Mucosa of descending colon (tissue), 3 donors: ENCODE measurements around the gene CLMN. TPM values are rescaled to one million over a fixed set of nuclear protein-coding genes. Genes with fewer than 3 reads are reported as not detected.
A peak's percentile ranks its signal among the peaks of the same experiment; 100 is the strongest.

ENCODE experiments used
- ATAC-seq: fragments of 200-7000 bp; cut with Tn5 transposase; one replicate; pipeline ENCODE4 v1.9.1; 2020; ENCODE audit warnings: mild to moderate bottlenecking, moderate library complexity
- DNase-seq, 3 donors: peaks; one replicate each; pipeline ENCODE4 v3.0.0-alpha.2; 2020
- H3K36me3 ChIP-seq: fragments of 200-600 bp; one replicate; pipeline ENCODE4 v1.8.0; 2021; ENCODE audit warnings: low read depth, mild to moderate bottlenecking
- H3K4me1 ChIP-seq: fragments of 200-600 bp; one replicate; pipeline ENCODE4 v1.8.0; 2021; ENCODE audit warnings: low read depth, mild to moderate bottlenecking
- H3K4me3 ChIP-seq: fragments of 200-600 bp; one replicate; pipeline ENCODE4 v1.8.0; 2021; ENCODE audit warnings: mild to moderate bottlenecking
- H3K9me3 ChIP-seq: fragments of 200-600 bp; one replicate; pipeline ENCODE4 v1.8.0; 2021; ENCODE audit warnings: mild to moderate bottlenecking
- CTCF ChIP-seq: fragments of 200-600 bp; IDR thresholded peaks from one replicate; pipeline ENCODE4 v1.8.0; 2022; ENCODE audit warnings: antibody characterized with exemption, mild to moderate bottlenecking
- intact Hi-C, 2 donors: fragments of 100-400 bp; cut with DNase I in 1 of 2; cut with micrococcal nuclease in 1 of 2; formaldehyde crosslinking; loops; one replicate each; pipeline versions ENCODE4 v1.11.0 to v1.11.1; 2022; cut with DNase I, micrococcal nuclease
- microRNA-seq: library from miRNA; unstranded; fragments of <30 nt; microRNA quantifications from one replicate; pipeline ENCODE4, GENCODE V29; 2019
- total RNA-seq, 3 donors: library from RNA; stranded (reverse); fragmentation: NEBNext Ultra II Directional in 2 of 3; extraction: Animal tissue kit (Norgen Biotek cat#: 25700) in 2 of 3; gene quantifications; one replicate each; pipeline versions ENCODE4 v1.2.1 to v1.2.4, GENCODE V29; 2021 to 2023
- donor health status: DM: no; HTN: no; CAD: no; lungs with moderate emphysema.
- donor health status: DM: no; HTN: no; CAD: no.
- donor health status: DM: no; HTN: yes; CAD: no.

CLMN gene
- total RNA-seq, 3 donors from 2014 or later, result 73.7 to 200 (median 132) TPM

- H3K36me3 ChIP-seq, result no peaks in the 10 kb centered on the region
- no peak overlapping the region for H3K4me3 ChIP-seq
- H3K9me3 ChIP-seq, result no peaks in the 10 kb centered on the region
- TF ChIP-seq CTCF, result no peak
- intact Hi-C loops, result no loop called here
- H3K4me1 ChIP-seq, result no peaks in the 10 kb centered on the region
- DNase-seq, result no peak
- ATAC-seq, result no peak
Measured at GRCh38 chr14:95132760-95133159, 186.9 kb downstream of the CLMN start.

Small RNA genes lying within 50 kb of the gene (microRNA-seq; reads per million reads assigned to microRNA genes)
- gene MIR3173, result 5.8 reads per million, percentile 25 among the genes with 10 or more reads in this experiment

Other genes starting within 250 kb of the CLMN start
- 10 to 100 TPM; 61.6 to 72.1 (median 65.9) TPM for gene DICER1, start 162.4 kb downstream of the CLMN start, total RNA-seq
- gene SYNE3, start 196.7 kb upstream of the CLMN start, total RNA-seq, result 10 to 100 TPM; 13.8 to 16.4 (median 13.9) TPM
- 10 to 100 TPM; 43.9 to 45.8 (median 45.4) TPM for gene GLRX5, start 215.1 kb upstream of the CLMN start, total RNA-seq